Globus pallidus (tissue), 1 donor: Measurements from ENCODE around the gene MED12L.

Source experiments
- DNase-seq: peaks from one replicate; pipeline ENCODE4 v3.0.0-alpha.2; 2015; ENCODE audit warnings: low spot score

Gene MED12L

GRCh38 chr3:151091685-151092345 is 6.4 kb downstream of the MED12L start:
- DNase-seq: no peak

- DNase-seq: no peak
Observed at GRCh38 chr3:151093148-151093547, 7.7 kb downstream of the MED12L start.

- no peak for DNase-seq
Observed at GRCh38 chr3:151093905-151094304, 8.4 kb downstream of the MED12L start.

GRCh38 chr3:151096716-151097115 is 11.3 kb downstream of the MED12L start:
- peak; percentile 17 for DNase-seq

- DNase-seq: no peak
Observed at GRCh38 chr3:151100076-151100475, 14.6 kb downstream of the MED12L start.

GRCh38 chr3:151101270-151101969 is 16.0 kb downstream of the MED12L start:
- DNase-seq: no peak

- no peak for DNase-seq
Observed at GRCh38 chr3:151106311-151106710, 20.8 kb downstream of the MED12L start.

GRCh38 chr3:151107177-151107576 is 21.7 kb downstream of the MED12L start:
- no peak for DNase-seq

- no peak for DNase-seq
Observed at GRCh38 chr3:151107701-151108100, 22.2 kb downstream of the MED12L start.

- DNase-seq: no peak
Observed at GRCh38 chr3:151109286-151109800, 23.9 kb downstream of the MED12L start.

- DNase-seq: no peak
Observed at GRCh38 chr3:151112731-151113130, 27.3 kb downstream of the MED12L start.

GRCh38 chr3:151113343-151113742 is 27.9 kb downstream of the MED12L start:
- DNase-seq: no peak

GRCh38 chr3:151117047-151117446 is 31.6 kb downstream of the MED12L start:
- DNase-seq: no peak

GRCh38 chr3:151119188-151119587 is 33.7 kb downstream of the MED12L start:
- no peak for DNase-seq

- no peak for DNase-seq
Observed at GRCh38 chr3:151120409-151120808, 34.9 kb downstream of the MED12L start.

- DNase-seq: no peak
Observed at GRCh38 chr3:151121016-151121415, 35.6 kb downstream of the MED12L start.

GRCh38 chr3:151123827-151124226 is 38.4 kb downstream of the MED12L start:
- DNase-seq: no peak

- no peak for DNase-seq
Observed at GRCh38 chr3:151124476-151124875, 39.0 kb downstream of the MED12L start.

- DNase-seq: no peak
Observed at GRCh38 chr3:151130428-151130827, 45.0 kb downstream of the MED12L start.

- no peak for DNase-seq
Observed at GRCh38 chr3:151133175-151133574, 47.7 kb downstream of the MED12L start.

- no peak for DNase-seq
Observed at GRCh38 chr3:151133917-151134450, 48.5 kb downstream of the MED12L start.

- DNase-seq: no peak
Observed at GRCh38 chr3:151135541-151136337, 50.3 kb downstream of the MED12L start.
